ENCODE data around the gene WDR72. TPM values are rescaled to one million over a fixed set of nuclear protein-coding genes. Genes with fewer than 3 reads are reported as not detected.

The WDR72 gene
- total RNA-seq, 2 donors from 2014 or later = 0.08 to 0.42 TPM

DNA sequence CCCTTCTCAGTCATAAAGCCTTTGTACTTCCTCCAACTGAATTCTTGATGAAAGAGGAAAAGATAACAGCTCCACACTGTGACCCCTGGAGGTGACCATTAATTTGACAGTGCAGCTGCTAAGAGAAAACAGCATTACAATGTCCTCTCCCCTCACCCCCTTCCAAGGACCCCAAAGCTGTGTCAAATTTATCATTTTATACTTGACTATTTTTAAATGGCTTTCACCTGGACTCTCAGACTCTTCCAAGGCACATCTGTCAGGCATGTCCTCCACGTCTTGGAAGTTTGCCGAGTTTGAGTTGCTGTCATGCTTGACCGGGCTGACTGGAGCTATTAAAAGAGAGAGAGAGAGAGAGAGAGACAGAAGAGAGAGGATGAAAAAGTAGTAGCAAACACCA lies 236.5 kb downstream of the WDR72 start:
- intact Hi-C loops (cut with DNase I) = no loop called here
- no peak for DNase-seq
- TF ChIP-seq, protein P1, sequence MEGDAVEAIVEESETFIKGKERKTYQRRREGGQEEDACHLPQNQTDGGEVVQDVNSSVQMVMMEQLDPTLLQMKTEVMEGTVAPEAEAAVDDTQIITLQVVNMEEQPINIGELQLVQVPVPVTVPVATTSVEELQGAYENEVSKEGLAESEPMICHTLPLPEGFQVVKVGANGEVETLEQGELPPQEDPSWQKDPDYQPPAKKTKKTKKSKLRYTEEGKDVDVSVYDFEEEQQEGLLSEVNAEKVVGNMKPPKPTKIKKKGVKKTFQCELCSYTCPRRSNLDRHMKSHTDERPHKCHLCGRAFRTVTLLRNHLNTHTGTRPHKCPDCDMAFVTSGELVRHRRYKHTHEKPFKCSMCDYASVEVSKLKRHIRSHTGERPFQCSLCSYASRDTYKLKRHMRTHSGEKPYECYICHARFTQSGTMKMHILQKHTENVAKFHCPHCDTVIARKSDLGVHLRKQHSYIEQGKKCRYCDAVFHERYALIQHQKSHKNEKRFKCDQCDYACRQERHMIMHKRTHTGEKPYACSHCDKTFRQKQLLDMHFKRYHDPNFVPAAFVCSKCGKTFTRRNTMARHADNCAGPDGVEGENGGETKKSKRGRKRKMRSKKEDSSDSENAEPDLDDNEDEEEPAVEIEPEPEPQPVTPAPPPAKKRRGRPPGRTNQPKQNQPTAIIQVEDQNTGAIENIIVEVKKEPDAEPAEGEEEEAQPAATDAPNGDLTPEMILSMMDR (IDR thresholded peaks at IDR 0.05) = no peak
- H3K9me3 ChIP-seq = no peaks in the 10 kb centered on the region
- H3K27me3 ChIP-seq = no peaks in the 10 kb centered on the region
- no peaks in the 10 kb centered on the region for H3K4me1 ChIP-seq
- H3K27ac ChIP-seq = no peak overlapping the region
- H3K9ac ChIP-seq (ENCODE audit: low read depth in 2 of 2, low read length in 2 of 2) = no peak overlapping the region
- no peaks in the 10 kb centered on the region for H3K36me3 ChIP-seq
- no peak overlapping the region for H3K4me3 ChIP-seq

- no peaks in the 10 kb centered on the region for H3K4me1 ChIP-seq
- no peaks in the 10 kb centered on the region for H3K9me3 ChIP-seq
- intact Hi-C loops (cut with DNase I) = no loop called here
- H3K9ac ChIP-seq (ENCODE audit: low read depth in 2 of 2, low read length in 2 of 2) = no peak overlapping the region
- TF ChIP-seq, protein P1 (IDR thresholded peaks at IDR 0.05) = no peak
- H3K36me3 ChIP-seq = no peaks in the 10 kb centered on the region
- no peaks in the 10 kb centered on the region for H3K27me3 ChIP-seq
- no peak overlapping the region for H3K4me3 ChIP-seq
- no peak overlapping the region for H3K27ac ChIP-seq
- DNase-seq = no peak
Observed at GRCh38 chr15:53520996-53521395, 238.5 kb downstream of the WDR72 start.

DNA sequence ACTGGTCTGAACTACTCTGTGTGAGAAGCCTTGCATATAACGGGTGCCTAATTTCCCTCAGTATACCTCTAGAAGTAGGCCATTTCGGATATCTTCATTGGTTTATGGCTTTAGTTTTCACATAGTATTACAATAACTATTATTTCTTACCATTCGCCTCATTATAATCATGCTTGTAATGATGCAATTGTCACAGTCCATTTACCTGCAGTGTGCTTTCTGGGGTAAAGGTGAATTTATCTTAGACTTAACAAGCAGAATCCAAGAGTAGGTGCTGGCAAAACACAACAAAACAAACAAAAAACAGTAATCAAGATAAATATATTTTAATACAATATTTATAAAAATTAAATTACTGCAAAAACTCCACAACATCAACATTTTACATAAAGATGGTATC lies 246.0 kb downstream of the WDR72 start:
- no peaks in the 10 kb centered on the region for H3K36me3 ChIP-seq
- H3K9me3 ChIP-seq = no peaks in the 10 kb centered on the region
- H3K27ac ChIP-seq = no peak overlapping the region
- no peaks in the 10 kb centered on the region for H3K4me1 ChIP-seq
- TF ChIP-seq, protein P1 (IDR thresholded peaks at IDR 0.05) = no peak
- H3K9ac ChIP-seq (ENCODE audit: low read depth in 2 of 2, low read length in 2 of 2) = no peak overlapping the region
- H3K4me3 ChIP-seq = no peak overlapping the region
- DNase-seq = no peak
- intact Hi-C loops (cut with DNase I) = no loop called here
- H3K27me3 ChIP-seq = no peaks in the 10 kb centered on the region

- TF ChIP-seq, protein P1 (IDR thresholded peaks at IDR 0.05) = no peak
- Histone ChIP-seq H3K9ac (ENCODE audit: low read depth in 2 of 2, low read length in 2 of 2) (no peak overlapping the region), H3K4me1 (no peaks in the 10 kb centered on the region), H3K27ac (no peak overlapping the region), H3K27me3 (no peaks in the 10 kb centered on the region), H3K4me3 (no peak overlapping the region), H3K9me3 (no peaks in the 10 kb centered on the region), H3K36me3 (no peaks in the 10 kb centered on the region)
- no peak for DNase-seq
- intact Hi-C loops (cut with DNase I) = no loop called here
Observed at GRCh38 chr15:53512029-53512428, 247.4 kb downstream of the WDR72 start.

DNA sequence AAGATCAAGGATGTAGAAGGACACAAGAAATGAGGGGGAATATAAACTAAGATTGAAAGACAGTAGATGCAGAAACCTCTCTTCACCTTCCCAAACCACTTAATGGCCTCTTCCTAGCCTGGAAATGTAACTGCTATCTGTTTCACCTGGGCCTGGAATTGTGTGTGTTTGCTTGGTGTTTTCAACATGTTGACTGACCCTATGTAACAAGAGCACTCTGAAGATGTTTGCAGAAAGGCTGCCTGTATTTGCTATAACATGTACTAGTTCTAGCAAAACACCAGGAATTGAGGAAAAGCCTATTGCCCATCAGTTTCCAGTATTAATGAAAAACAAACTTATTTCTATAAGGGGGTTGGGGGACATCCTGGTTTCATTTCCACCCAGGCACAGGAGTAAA lies 248.3 kb downstream of the WDR72 start:
- intact Hi-C loops (cut with DNase I) = no loop called here
- H3K9ac ChIP-seq (ENCODE audit: low read depth in 2 of 2, low read length in 2 of 2) = no peak overlapping the region
- H3K27ac ChIP-seq = no peak overlapping the region
- H3K4me1 ChIP-seq = no peaks in the 10 kb centered on the region
- no peaks in the 10 kb centered on the region for H3K36me3 ChIP-seq
- no peaks in the 10 kb centered on the region for H3K27me3 ChIP-seq
- TF ChIP-seq, protein P1 (IDR thresholded peaks at IDR 0.05) = no peak
- H3K9me3 ChIP-seq = no peaks in the 10 kb centered on the region
- DNase-seq = no peak
- H3K4me3 ChIP-seq = no peak overlapping the region

- H3K27me3 ChIP-seq = no peaks in the 10 kb centered on the region
- H3K4me1 ChIP-seq = no peaks in the 10 kb centered on the region
- H3K27ac ChIP-seq = no peak overlapping the region
- H3K9ac ChIP-seq (ENCODE audit: low read depth in 2 of 2, low read length in 2 of 2) = no peak overlapping the region
- intact Hi-C loops (cut with DNase I) = no loop called here
- no peaks in the 10 kb centered on the region for H3K9me3 ChIP-seq
- no peak overlapping the region for H3K4me3 ChIP-seq
- TF ChIP-seq, protein P1 (IDR thresholded peaks at IDR 0.05) = no peak
- DNase-seq = no peak
- no peaks in the 10 kb centered on the region for H3K36me3 ChIP-seq
Observed at GRCh38 chr15:53506370-53506769, 253.1 kb downstream of the WDR72 start.
